Measurements from ENCODE around the gene PRPS1.
"Not testable (repeated sequence)": the region's sequence is repeated elsewhere in the genome, so short reads cannot be mapped to it uniquely, and the experiment has no call there.

Gene PRPS1

DNA sequence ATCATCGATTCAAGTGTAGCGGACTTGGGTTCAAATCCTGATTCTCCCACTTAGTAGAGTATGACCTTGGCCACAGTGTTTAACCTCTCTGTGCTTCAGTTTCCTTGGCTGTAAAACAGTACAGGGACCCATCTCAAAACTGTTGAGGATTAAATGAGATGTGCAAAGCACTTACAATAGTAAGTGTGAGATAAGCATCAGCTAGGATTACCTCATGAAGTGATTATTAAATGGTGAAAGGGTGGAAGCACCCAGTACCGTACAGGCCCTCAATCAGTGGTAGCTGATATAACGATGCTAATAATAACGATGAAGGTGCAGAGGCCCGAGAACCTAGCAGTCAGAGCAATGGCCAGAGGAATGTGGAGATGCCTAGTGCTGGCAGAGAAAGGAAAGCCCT, 45.1 kb downstream of the PRPS1 start:
- in situ Hi-C loops (cut with MboI; ENCODE audit: low sequenced_read_pairs), result loop anchor here (25.0 kb wide), 1 partner anchor 214 kb away; no protein-coding TSS in a partner anchor

DNA sequence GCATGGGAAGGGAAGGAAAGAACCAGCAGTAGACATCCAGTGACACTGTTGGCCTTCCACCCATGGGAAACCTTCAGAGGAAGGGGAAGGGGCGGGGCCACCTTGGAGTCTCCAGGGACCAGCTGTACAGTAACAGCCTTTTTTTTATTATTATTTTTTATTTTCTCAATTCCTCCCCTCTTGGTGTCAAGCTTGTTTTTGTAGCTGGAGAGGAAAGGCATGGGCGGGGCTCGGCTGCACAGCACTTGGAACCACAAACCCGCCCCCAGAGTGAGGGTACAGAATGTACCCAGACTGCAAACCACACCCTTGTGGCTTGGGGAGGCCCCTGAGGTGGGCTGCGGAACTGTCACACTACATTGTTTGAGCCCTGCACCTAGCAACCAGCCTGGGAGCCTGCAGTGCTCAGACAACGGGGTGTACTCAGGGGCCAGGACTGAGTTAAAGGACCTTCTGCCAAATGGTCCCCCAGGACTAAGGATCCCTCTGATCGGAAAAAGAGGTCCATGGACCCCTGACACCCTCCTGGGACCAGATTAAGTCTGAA, 45.7 kb downstream of the PRPS1 start:
- in situ Hi-C loops (cut with MboI; ENCODE audit: low sequenced_read_pairs), result loop anchor here (25.0 kb wide), 1 partner anchor 213 kb away; no protein-coding TSS in a partner anchor

DNA sequence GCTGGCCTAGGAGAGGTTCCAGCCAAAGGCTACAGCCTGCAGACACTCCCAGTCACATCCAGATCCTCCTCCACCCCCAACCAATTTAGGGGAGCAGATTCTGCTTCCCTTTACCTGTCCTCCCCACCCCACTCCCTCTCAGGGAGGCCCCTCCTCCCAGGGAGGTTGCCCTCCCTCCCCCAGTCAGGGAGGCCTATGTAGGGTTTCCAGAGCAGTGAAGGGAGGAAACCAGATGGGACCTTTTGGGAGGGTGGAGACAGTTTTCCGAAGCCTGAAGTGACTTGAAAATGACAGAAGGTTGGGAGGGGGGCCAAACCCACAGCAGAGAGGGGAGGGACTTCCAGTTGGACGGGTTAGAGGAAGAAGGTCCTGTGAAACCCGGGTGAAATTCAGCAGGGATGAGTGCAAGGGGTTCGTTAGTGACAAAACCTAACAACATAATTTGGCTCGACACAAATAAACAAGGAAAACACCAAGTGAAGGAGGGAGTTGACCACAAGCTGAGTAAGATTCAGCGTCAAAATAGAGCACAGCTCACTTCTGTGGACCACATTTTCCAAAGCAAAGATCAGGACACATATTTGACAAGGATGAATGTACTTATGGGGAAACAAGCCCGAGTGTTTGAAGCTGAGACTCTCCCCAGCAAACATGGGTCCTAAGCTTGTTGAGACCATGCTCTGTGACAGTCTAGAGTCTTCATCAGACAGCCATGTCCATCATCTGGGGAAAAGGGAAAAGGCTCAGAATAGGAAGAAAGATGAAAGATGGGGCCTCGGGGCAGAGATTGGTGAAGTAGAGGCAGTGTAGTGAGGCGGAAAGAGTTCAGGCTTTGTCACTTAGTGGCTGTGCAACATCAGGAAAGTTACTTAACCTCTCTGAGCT, 46.4 kb downstream of the PRPS1 start:
- in situ Hi-C loops (cut with MboI; ENCODE audit: low sequenced_read_pairs), result loop anchor here (25.0 kb wide), 1 partner anchor 213 kb away; no protein-coding TSS in a partner anchor

DNA sequence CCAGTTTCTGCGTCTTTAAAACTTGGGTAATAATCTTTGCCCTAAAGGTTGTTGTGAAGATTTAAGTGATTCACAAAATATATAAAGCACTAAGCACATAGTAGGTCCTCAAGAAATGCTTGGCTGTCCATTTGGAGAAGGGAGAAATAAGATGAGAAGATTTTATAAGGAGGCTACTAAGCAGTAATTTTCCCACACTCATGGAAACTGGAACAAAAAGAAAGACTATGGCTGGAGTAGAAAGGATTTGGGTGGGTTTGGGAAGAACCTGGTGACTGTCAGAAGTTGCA, 47.0 kb downstream of the PRPS1 start:
- in situ Hi-C loops (cut with MboI; ENCODE audit: low sequenced_read_pairs), result no loop called here

DNA sequence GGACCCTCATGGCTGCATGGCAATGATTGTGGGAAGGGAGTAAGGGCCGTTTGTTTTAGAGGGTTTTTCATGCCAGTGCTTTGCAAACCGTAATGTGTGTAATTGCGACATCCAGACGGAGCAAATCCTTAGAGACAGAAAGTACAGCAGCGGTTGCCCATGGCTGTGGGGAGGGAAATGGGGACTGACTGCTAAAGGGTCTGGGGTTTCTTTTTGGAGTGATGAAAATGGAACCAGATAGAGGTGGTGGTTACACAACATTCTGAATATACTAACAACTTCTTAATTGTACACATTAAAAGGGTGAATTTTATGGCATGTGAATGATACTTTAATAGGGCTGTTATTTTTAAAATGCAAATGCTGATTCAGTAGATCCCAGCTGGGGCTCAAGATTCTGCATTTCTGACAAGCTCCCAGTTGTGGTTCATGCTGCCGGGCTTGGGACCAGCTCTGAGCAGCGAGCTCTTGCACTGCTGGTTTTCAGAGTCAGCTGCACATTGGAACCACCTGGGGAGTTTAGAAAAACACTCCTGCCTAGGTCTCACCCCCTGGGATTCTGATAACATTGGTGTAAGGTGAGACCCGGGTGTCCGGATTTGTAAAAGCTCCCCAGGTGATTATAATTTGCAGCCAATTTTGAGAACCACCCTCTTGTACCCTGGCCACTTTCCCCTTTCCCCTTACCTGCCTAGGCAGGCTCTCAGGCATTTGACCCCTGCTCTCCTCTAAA, 47.7 kb downstream of the PRPS1 start:
- in situ Hi-C loops (cut with MboI; ENCODE audit: low sequenced_read_pairs), result no loop called here

DNA sequence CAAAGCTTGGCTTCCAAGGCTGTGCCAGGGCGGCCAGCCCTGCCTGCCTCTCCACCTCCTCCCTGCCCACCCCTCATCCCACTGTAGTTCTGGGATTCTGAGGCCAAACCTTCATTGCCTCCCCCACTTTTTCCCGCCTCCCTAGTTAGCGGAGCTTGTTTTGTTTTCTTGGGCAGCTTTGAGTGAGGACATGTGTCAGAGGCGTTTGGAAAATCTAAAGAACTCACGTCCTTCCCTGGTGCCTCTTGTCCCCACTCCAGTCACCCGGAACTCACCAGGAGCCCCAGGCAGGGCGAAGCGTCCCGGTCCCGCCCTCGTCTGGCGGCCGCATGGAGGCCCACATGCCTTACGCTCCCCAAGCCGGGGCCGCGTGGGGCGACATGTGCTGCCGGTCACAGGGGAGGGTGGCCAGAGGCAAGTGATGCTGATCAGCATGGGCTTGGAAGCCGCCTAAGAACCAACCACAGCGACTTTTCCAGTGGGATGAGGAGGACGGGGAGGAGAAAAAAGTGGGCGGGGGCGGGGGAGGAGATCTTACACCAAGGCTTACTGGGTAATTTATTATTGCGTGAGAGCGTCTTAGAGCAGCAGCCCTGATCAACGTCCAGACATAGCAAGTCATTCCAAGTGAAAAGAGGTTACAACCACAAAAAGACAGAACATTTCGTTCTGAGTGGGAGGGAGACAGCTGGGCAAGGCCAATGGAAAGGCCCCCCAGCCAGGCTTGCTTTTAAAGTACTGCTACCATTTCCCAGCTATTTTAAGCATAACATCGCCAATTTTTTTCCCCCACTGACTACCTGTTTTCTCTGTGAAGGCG, 48.5 kb downstream of the PRPS1 start:
- in situ Hi-C loops (cut with MboI; ENCODE audit: low sequenced_read_pairs), result no loop called here

DNA sequence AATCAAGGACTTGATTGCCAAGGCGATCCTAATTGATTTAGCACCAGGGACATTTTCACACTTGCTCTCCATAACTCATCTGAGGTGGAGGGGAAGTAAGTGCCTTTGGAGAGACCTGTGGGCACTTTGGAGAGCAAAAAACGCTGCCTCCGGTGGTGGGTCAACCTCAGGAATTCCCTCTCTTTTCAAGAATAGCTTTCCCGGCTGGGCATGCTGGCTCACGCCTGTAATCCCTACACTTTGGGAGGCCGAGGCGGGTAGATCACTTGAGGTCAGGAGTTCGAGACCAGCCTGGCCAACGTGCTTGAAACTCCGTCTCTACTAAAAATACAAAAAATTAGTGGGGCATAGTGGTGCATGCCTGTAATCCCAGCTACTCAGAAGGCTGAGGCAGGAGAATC, 49.2 kb downstream of the PRPS1 start:
- in situ Hi-C loops (cut with MboI; ENCODE audit: low sequenced_read_pairs), result no loop called here

DNA sequence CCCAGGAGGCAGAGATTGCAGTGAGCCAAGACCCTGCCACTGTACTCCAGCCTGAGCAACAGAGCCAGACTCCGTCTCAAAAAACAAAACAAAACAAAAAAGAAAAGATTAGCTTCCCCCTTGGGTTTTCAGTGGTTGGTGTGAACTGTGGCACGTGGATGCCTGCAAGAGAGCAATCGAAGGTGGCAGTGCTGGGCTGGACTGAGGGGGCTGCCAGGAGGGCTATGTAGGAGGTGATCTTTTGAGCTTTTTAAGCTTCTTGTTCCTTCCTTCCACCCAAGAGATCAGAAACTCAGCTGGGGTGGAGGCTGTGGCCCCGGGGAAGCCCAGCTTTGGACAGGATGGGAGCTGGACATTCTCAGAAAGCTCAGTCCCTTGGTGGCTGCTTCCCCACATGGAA, 49.6 kb downstream of the PRPS1 start:
- in situ Hi-C loops (cut with MboI; ENCODE audit: low sequenced_read_pairs), result no loop called here

DNA sequence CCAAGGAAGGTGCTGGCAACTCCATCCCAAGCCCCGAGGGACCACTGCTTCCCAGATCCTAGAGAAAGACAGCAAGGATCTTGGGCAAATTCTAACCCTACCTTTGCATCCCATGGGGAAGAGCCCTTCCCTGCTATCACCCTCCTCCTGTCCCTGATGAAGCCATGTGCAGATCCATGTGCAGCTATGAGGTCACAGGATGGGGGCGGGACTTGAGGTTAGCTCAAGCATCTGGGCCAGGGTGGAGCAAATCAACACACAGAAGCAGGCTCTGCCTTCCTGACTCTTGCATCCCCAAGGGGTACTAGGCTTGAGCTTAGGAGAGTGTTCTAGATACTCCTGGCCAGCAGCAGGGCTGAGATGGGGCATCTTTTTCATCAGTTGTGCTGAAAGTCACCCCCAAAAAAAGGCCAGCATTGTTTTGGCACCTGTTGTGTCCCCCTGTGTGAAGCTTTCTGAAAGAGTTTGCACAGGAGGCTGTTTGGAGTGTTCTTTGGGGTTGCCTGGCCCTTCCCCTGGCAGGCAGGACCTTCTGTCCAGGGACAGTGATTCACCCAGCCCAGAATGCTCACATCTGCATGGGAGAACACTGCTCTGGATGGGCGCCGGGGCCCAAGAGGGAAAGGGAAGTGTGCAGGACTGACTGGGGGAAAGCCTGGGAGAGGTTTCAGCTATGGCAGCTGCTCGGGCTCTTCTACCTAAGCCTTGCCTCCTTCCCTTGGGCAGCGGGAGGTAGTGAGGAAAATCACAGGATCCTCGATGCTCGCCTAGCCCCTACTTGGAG, 50.8 kb downstream of the PRPS1 start:
- in situ Hi-C loops (cut with MboI; ENCODE audit: low sequenced_read_pairs), result no loop called here

DNA sequence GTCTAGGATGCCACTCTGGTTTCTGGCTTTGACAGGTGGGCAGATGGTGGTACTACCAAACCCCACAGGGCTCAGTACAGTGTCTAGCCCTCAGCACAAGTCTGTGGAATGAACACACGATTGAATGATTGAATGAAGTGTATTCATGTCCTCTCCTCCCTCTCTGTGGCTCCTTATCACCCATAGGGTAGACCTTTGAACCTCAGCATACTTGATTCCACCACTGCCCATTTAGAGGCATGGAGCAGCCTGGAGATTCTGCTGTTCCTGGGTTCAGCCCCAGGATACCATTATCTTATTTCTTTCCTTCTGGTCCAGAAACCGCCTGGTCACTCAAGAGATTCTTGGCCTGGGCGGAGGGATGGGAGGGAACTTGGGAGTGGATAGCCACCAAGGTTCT, 53.9 kb downstream of the PRPS1 start:
- in situ Hi-C loops (cut with MboI; ENCODE audit: low sequenced_read_pairs), result no loop called here

DNA sequence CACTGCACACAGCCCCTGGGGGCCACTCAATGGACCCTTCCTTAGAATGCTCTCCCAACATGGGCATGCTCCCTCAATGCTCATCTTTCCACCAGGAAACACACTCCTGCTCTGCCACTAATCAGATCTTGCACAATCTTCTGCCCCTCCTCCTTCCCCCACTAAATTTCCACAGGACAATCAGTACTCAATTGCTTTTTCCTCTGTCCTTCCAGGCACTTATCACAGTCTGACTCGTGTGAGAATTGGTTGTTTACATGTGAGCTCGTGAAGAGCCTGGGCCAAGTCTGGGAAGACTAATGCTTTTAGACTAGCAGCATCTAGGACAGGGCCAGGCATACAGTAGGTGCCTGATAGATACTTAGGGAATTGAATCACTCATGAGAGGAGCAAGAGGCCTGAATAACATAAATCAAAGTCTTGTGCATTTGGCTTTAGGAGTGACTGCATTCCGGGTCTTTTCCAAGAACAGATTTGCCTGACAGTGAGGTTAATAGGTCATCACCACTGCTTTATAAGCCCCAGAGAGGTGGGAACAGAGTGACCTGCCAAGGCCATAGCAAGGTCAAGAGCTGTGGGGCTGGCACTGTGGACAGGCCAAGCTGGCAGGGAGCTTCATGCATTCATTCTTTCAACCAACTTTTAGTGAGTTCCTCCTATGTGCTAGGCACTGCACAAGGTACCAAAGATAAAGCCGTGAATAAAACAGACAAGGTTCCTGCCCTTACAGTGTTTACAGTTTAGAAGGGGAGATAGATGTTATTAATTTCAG, 55.0 kb downstream of the PRPS1 start:
- in situ Hi-C loops (cut with MboI; ENCODE audit: low sequenced_read_pairs), result no loop called here

DNA sequence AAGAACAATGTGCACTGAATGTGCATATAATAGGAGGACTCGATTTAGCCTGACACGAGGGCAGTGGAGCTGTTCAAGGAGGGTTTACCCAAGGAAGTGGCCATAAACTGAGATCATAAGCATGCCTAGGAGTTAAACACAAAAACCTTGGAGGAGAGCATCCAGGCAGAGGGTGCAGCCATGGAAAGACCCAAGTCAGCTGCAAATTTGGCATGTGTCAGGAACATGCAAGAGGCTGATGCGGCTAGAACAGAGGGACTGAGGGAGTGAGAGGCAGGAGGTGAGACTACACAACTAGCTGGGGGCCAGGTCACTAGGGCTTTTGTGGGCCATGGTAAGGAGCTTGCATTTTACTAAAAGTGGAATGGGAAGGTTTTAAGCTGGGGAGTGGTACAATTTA, 55.6 kb downstream of the PRPS1 start:
- in situ Hi-C loops (cut with MboI; ENCODE audit: low sequenced_read_pairs), result no loop called here

DNA sequence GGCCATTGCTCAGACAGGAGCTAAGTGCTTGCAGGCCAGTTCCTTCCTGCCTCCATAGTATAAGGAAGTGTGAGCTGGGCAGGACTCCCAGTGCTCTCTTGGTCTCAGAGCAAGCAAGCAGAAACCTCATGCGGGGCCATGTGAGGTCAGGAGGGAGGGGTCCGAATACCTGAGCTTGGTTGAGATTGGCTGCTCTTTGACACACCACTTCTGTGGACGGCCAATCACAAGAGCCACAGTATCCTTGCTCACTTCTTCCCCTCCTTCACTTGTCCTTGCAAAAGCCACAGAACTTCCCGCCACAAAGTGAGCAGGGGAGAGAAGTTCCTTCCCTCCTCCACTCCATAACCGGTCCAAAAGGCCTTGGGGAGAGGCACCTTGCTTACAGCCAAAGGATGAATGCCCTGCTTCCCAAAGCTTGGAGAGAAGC, 56.7 kb downstream of the PRPS1 start:
- in situ Hi-C loops (cut with MboI; ENCODE audit: low sequenced_read_pairs), result no loop called here

DNA sequence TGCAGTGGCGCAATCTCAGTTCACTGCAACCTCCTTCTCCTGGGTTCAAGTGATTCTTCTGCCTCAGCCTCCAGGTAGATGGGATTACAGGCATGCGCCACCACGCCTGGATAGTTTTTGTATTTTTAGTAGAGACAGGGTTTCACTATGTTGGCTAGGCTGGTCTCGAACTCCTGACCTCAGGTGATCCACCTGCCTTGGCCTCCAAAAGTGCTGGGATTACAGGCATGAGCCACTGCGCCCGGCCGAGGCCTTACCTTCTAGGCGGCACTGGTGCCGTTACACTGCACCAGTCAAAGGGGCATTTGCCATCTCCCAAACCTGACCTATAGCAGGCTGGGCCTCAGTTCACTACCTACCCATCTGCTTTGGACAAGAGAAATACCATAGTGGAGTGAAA, 57.3 kb downstream of the PRPS1 start:
- in situ Hi-C loops (cut with MboI; ENCODE audit: low sequenced_read_pairs), result not testable (repeated sequence)

DNA sequence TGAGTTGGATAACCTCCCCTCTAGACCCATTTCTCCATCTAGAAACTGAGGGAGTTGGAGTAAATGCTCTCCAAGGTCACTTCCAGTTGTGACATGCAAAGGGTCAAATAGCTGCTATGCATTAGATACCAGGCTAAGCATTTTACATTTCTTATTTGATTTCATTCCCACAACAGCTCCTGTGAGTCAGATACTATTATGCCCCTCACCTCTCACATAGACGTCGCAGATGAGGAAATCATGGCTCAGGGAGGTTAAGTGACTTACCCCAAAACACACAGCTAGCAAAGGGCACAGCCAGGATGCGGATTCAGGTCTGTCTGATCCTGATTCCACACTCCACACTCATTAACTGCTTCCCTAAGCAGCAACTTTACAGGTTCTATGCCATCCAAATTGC, 57.7 kb downstream of the PRPS1 start:
- in situ Hi-C loops (cut with MboI; ENCODE audit: low sequenced_read_pairs), result no loop called here

DNA sequence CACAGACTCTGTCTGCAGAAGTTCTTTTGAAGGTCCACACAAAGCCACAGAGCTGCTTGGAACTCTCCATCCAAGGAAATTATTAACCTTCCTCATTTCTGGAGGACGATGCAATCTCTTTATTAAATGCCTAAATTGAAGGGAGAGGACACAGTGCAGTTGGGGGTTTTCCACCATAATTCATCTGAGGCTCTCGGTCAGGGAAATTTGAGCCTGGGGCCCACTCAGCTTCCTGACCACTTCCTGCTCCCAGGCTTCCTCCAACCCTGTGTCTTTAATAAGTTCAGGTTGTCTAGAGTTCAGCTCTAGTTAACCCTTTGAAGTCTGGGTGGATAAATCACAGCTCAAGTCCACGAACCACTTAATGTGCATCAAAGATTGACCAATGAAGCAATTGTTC, 58.5 kb downstream of the PRPS1 start:
- in situ Hi-C loops (cut with MboI; ENCODE audit: low sequenced_read_pairs), result no loop called here

DNA sequence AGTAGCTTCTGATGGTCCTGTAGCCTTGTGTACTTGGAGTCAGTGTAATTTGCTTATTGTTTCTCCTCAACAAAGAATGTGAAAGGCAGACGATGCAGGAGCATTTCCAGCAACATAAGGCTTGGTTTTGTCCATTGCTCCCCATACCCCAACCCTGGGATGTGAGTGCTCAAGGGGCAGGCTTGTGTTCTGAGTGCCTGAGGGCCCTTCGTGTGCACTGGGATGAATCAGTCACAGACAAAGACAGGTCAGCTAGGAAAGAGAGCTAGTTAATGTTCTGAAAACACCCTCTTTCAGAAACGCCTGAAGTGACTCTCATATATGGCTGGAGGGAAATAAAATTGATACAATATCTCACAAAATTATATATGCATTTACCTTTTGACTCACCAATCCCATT, 59.1 kb downstream of the PRPS1 start:
- in situ Hi-C loops (cut with MboI; ENCODE audit: low sequenced_read_pairs), result no loop called here

DNA sequence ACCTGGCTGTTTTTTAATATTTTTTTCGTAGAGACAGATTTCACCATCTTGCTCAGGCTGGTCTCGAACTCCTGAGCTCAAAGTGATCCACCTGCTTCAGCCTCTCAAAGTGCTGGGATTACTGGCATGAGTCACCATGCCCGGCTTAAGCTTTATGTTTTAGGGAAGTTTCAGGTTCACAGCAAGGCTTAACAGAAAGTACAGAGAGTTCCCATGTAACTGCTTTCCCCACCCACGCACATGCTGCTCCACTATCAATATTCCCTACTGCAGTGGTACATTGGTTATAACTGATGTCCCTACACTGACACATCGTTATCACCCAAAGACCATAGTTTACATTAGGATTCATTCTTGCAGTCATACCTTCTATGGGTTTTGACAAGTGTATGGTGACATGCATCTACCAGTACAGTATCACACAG, 62.7 kb downstream of the PRPS1 start:
- in situ Hi-C loops (cut with MboI; ENCODE audit: low sequenced_read_pairs), result no loop called here

DNA sequence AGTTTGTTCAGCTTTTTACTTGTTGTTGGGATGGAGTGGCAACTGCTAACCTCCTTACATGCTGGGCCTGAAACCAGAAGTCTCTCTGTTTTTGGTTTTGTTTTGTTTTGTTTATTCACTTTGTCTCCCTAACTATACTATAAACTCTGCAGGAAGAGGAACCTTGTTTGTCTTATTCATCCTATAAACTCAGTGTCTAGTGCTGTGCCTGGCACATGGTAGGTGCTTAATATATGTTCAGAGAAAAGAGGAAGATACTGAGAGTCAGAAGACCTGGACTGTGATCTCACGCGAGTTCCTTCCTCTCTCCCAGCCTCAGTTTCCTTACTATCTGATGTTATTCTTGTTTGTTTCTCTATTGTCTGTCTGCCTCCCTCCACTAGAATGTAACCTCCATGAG, 71.3 kb downstream of the PRPS1 start:
- in situ Hi-C loops (cut with MboI; ENCODE audit: low sequenced_read_pairs), result no loop called here
